Ureter (tissue), 1 donor: ENCODE measurements around the gene DHH. TPM values are rescaled to one million over a fixed set of nuclear protein-coding genes. Genes with fewer than 3 reads are reported as not detected.

Experiments
- DNase-seq: peaks from one replicate; pipeline ENCODE4 v3.0.0-alpha.2; 2020; ENCODE audit warnings: low spot score
- total RNA-seq: library from RNA; stranded (reverse); gene quantifications from one replicate; pipeline ENCODE4 v1.2.4, GENCODE V29; 2023
- donor health status: DM: yes; HTN: yes; CAD: no.

DHH gene
- total RNA-seq, 1 donor from 2014 or later: 0.70 TPM

- no peak for DNase-seq
These were observed 43.2 kb downstream of the DHH start for GRCh38 chr12:49051373-49051764.

GRCh38 chr12:49050507-49051372, 43.9 kb downstream of the DHH start:
- DNase-seq: no peak

GRCh38 chr12:49049566-49050224, 44.9 kb downstream of the DHH start:
- DNase-seq: no peak

GRCh38 chr12:49048953-49049352, 45.6 kb downstream of the DHH start:
- no peak for DNase-seq

GRCh38 chr12:49046129-49046895, 48.3 kb downstream of the DHH start:
- DNase-seq: no peak

GRCh38 chr12:49044660-49045059, 49.9 kb downstream of the DHH start:
- DNase-seq: no peak

- no peak for DNase-seq
These were observed 50.7 kb downstream of the DHH start for GRCh38 chr12:49043856-49044258.

GRCh38 chr12:49043241-49043640, 51.4 kb downstream of the DHH start:
- no peak for DNase-seq

- no peak for DNase-seq
These were observed 52.6 kb downstream of the DHH start for GRCh38 chr12:49041881-49042484.

- no peak for DNase-seq
These were observed 53.3 kb downstream of the DHH start for GRCh38 chr12:49041036-49041880.

- DNase-seq: no peak
These were observed 54.2 kb downstream of the DHH start for GRCh38 chr12:49040364-49040855.

GRCh38 chr12:49039421-49040363, 54.9 kb downstream of the DHH start:
- DNase-seq: no peak

- DNase-seq: no peak
These were observed 56.2 kb downstream of the DHH start for GRCh38 chr12:49038291-49038955.

- no peak for DNase-seq
These were observed 56.7 kb downstream of the DHH start for GRCh38 chr12:49037947-49038237.

GRCh38 chr12:49037111-49037946, 57.3 kb downstream of the DHH start:
- DNase-seq: no peak
